Measurements from ENCODE around the gene ENTREP3.
A peak's percentile ranks its signal among the peaks of the same experiment; 100 is the strongest.
"Not testable (repeated sequence)": the region's sequence is repeated elsewhere in the genome, so short reads cannot be mapped to it uniquely, and the experiment has no call there.

Gene ENTREP3

GRCh38 chr1:155255243-155256007, at the start of gene ENTREP3:
Gene ENTREP3, minus strand, starts transcription at chr1:155255483. Its CDS starts 606 bp downstream, at chr1:155254877.
- DNase-seq (ENCODE audit: low read depth in 2 of 2): peak in 1 of 2 donors; percentile 60

GRCh38 chr1:155304558-155305063, 49.3 kb upstream of the ENTREP3 start:
- DNase-seq (ENCODE audit: low read depth in 2 of 2): no peak

GRCh38 chr1:155301342-155301841, 46.1 kb upstream of the ENTREP3 start, which contains the start of gene PKLR:
Gene PKLR, minus strand, starts transcription at chr1:155301438. Its CDS starts 43 bp downstream, at chr1:155301395.
- DNase-seq (ENCODE audit: low read depth in 2 of 2): no peak

- DNase-seq (ENCODE audit: low read depth in 2 of 2): no peak
Observed at GRCh38 chr1:155300553-155301329, 45.5 kb upstream of the ENTREP3 start.

DNA sequence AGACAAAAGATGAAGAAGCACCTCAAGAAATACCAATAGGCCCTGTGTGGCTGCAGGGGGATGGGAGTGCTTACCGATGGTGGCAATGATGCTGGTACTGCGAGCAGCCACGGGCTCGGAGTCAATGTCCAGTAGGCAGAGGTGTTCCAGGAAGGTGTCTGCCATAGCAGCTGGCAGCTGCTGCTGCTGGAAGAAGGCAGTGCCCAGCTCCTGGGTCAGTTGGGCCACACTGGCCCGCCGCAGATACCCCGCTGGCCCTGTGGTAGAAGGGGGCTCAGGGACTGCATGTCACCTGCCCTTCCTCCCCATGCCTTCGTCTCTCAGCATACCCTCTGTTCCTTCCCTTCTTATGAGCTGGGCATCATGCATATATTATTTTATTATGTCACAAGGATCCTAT, 44.7 kb upstream of the ENTREP3 start:
- no peak for DNase-seq (ENCODE audit: low read depth in 2 of 2)

- no peak for DNase-seq (ENCODE audit: low read depth in 2 of 2)
Observed at GRCh38 chr1:155297384-155297783, 42.1 kb upstream of the ENTREP3 start.

GRCh38 chr1:155296661-155297060, 41.4 kb upstream of the ENTREP3 start:
- no peak for DNase-seq (ENCODE audit: low read depth in 2 of 2)

DNA sequence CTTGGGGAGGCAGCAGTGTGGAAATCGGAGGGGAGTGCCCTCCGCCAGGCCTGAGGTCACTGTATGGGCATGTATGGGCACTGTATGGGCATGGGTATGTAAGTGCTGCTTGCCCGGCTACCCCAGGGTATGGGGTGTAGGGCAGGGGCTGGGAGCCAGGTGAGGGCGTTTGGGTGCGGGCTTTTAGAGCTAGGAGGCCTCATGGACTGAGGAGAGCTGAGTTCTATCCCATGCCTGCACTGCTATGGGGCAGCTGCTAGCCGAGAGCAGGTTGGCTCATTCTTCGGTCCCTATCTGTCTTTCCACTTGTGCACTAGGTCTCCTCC, 40.6 kb upstream of the ENTREP3 start:
- DNase-seq (ENCODE audit: low read depth in 2 of 2): no peak

DNA sequence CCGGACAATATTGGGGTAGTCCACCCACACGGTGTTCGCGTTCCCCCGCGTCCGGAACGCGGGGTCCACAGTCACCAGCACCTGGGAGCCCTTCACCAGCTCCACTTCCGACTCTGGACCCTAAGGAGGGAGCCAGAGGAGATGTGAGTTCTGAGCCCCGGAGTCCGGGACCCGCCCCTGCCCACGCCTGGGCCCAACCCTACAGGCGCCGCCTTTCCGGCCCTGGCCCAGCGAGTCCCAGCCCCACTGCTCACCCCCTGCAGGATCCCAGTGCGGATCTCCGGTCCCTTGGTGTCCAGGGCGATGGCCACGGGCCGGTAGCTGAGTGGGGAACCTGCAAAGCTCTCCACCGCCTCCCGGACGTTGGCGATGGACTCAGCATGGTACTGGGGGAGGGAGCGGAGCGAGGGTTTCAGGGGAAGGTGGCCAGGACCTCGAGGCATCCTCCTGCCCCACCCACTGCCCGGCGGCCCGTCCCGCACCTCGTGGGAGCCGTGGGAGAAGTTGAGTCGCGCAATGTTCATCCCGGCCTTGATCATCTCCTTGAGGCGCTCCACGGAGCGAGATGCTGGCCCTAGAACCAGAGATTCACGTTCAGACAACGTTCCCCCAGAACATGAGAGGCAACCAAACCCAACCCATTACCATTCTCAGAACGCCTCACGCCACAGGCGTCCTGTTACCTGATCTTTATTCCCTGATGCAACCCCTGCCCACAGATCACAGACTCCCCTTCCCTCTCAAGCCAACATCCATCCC, 40.1 kb upstream of the ENTREP3 start:
- no peak for DNase-seq (ENCODE audit: low read depth in 2 of 2)

GRCh38 chr1:155294520-155295182, 39.4 kb upstream of the ENTREP3 start:
- no peak for DNase-seq (ENCODE audit: low read depth in 2 of 2)

- no peak for DNase-seq (ENCODE audit: low read depth in 2 of 2)
Observed at GRCh38 chr1:155293086-155293749, 37.9 kb upstream of the ENTREP3 start.

GRCh38 chr1:155291006-155291405, 35.7 kb upstream of the ENTREP3 start:
- DNase-seq (ENCODE audit: low read depth in 2 of 2): not testable (repeated sequence)

DNA sequence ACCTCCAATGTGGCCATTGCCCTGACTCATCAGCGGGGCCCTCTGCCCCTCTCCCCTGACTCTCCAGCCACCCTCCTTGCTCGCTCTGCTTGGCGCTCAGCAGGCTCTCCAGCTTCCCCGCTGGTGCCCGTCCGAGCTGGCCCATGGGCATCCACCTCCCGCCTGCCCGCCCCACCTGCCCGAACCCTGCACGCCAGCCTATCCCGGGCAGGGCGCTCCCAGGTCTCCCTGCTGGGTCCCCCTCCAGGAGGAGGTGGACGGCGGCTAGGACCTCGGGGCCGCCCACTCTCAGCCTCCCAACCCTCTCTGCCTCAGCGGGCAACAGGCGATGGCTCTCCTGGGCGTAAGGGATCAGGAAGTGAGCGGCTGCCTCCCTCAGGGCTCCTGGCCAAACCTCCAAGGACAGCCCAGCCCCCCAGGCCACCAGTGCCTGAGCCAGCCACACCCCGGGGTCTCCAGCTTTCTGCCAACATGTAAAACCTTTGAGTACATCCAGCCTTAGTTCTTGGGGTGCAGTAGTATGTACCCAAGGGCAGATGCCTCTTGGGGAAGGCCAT, 32.8 kb upstream of the ENTREP3 start:
- no peak for DNase-seq (ENCODE audit: low read depth in 2 of 2)

- no peak for DNase-seq (ENCODE audit: low read depth in 2 of 2)
Observed at GRCh38 chr1:155286544-155286943, 31.3 kb upstream of the ENTREP3 start.

- no peak for DNase-seq (ENCODE audit: low read depth in 2 of 2)
Observed at GRCh38 chr1:155285631-155286044, 30.4 kb upstream of the ENTREP3 start.

DNA sequence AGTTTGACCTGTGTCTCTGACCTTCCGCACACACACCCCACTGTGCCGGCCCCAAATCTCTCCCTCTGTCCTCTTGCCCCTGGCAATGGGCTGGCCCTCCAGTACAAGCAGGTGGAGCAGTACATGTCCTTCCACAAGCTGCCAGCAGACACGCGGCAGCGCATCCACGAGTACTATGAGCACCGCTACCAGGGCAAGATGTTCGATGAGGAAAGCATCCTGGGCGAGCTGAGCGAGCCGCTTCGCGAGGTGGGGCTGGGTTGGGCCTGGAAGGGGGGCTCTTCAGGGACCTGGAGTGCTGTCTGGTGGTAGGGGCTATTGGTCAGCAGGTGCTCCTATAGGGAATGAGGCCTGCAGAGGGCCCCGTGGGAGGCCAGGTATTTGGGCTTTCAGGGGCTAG, 29.8 kb upstream of the ENTREP3 start:
- no peak for DNase-seq (ENCODE audit: low read depth in 2 of 2)

DNA sequence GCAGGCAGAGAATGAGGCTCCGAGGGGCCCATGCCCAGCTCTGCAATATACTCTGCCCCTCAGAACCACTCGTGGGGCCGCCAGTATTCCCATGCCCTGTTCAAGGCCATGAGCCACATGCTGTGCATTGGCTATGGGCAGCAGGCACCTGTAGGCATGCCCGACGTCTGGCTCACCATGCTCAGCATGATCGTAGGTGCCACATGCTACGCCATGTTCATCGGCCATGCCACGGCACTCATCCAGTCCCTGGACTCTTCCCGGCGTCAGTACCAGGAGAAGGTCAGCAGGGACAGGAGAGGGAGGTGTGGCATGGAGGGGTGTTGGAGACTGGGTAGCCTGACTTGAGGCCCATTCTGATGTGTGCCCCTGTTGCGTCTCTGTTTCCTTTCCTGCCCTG, 29.2 kb upstream of the ENTREP3 start:
- DNase-seq (ENCODE audit: low read depth in 2 of 2): no peak

- DNase-seq (ENCODE audit: low read depth in 2 of 2): no peak
Observed at GRCh38 chr1:155282488-155283091, 27.3 kb upstream of the ENTREP3 start.

DNA sequence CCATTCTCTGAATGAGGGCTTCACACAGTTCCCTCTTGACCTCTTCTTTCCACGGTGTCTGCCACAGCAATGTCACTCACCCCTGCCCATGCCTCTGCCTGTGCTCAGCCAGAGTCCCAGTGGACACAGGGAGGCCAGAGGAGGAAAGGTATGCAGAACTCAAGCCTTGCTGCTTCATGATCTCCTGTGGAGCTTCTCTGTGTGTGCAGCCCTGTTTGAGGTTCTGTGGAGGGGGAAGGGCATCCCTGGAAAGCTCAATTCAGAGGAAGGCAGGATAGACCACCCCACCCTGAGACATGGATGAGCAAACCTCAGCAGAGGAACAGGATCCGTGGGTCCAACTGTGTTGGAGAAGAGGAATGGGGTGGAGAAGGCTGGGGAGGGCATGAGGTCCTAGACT, 24.0 kb upstream of the ENTREP3 start:
- DNase-seq (ENCODE audit: low read depth in 2 of 2): no peak

DNA sequence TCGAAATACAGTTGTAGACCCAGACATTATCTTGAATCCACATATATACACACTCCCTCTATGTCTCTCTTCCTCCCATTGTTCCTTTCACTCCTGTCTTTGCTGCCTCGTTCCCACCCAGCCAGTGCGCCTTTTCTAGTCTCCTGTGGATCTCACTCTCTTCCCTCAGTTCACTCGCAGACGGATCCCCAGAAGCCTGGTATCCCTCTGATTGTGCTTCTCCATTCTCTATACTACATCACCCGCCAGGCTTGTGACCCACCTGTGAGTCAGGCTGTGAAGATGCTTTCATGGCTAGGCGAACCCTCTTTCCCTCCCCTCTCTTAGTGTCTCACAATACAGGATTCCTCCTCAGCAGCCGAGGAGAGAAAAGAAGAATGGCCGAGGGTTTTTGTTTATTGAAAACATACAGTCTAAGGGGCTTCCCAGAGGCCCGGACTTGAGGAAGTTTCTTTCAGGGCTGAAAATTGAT, 23.4 kb upstream of the ENTREP3 start:
- DNase-seq (ENCODE audit: low read depth in 2 of 2): no peak
